Astrocyte (in vitro differentiated cells and primary cell): ENCODE data around the gene TMEM272. TPM values are rescaled to one million over a fixed set of nuclear protein-coding genes. Genes with fewer than 3 reads are reported as not detected.

Experiments used
- DNase-seq: peaks from one replicate; pipeline ENCODE4 v3.0.0-alpha.2; 2010; ENCODE audit warnings: low read depth
- FAIRE-seq: peaks from 2 replicates; lab custom pipeline; 2011; peaks lifted over from hg19 to GRCh38; lab: Jason Lieb, UNC
- H2AFZ ChIP-seq: 2 replicates; pipeline ENCODE4 v1.6.0; 2012; ENCODE audit warnings: low read depth, low read length, inconsistent platforms
- H3K27ac ChIP-seq: 2 replicates; pipeline ENCODE4 v1.5.1; 2011; ENCODE audit warnings: low read depth, low read length, inconsistent platforms
- H3K27me3 ChIP-seq: 2 replicates; pipeline ENCODE4 v1.6.0; 2011; ENCODE audit warnings: low read length, inconsistent platforms; ENCODE audit not compliant: insufficient read depth
- H3K36me3 ChIP-seq: 2 replicates; pipeline ENCODE4 v1.5.1; 2011; ENCODE audit warnings: low read length, inconsistent platforms; ENCODE audit not compliant: insufficient read depth
- H3K4me1 ChIP-seq: 2 replicates; pipeline ENCODE4 v1.5.1; 2011; ENCODE audit warnings: low read length, inconsistent platforms; ENCODE audit not compliant: insufficient read depth
- H3K4me2 ChIP-seq: 2 replicates; pipeline ENCODE4 v1.6.0; 2012; ENCODE audit warnings: low read length, inconsistent platforms
- H3K4me3 ChIP-seq: 2 replicates; pipeline ENCODE4 v1.5.1; 2011; ENCODE audit warnings: low read depth, mild to moderate bottlenecking, low read length, inconsistent platforms; ENCODE audit not compliant: insufficient read depth
- H3K79me2 ChIP-seq: 2 replicates; pipeline ENCODE4 v1.6.0; 2012; ENCODE audit warnings: mild to moderate bottlenecking, low read length, inconsistent platforms; ENCODE audit not compliant: insufficient read depth
- H3K9ac ChIP-seq: 2 replicates; pipeline ENCODE4 v1.6.0; 2012; ENCODE audit warnings: mild to moderate bottlenecking, low read length, inconsistent platforms
- H3K9me3 ChIP-seq: 2 replicates; pipeline ENCODE4 v1.5.1; 2012; ENCODE audit warnings: low read depth, mild to moderate bottlenecking, low read length, inconsistent platforms; ENCODE audit not compliant: insufficient read depth
- H4K20me1 ChIP-seq: 2 replicates; pipeline ENCODE4 v1.6.0; 2012; ENCODE audit warnings: low read length, inconsistent platforms; ENCODE audit not compliant: insufficient read depth
- H3K27ac Mint-ChIP-seq: one replicate; pipeline ENCODE4 v1.8.0; 2021; ENCODE audit warnings: mild to moderate bottlenecking, mixed read lengths; ENCODE audit not compliant: unreplicated experiment
- H3K27me3 Mint-ChIP-seq: one replicate; pipeline ENCODE4 v1.8.0; 2021; ENCODE audit warnings: low read depth, mixed read lengths; ENCODE audit not compliant: unreplicated experiment
- H3K36me3 Mint-ChIP-seq: one replicate; pipeline ENCODE4 v1.8.0; 2021; ENCODE audit warnings: low read depth, mixed read lengths; ENCODE audit not compliant: unreplicated experiment
- H3K4me1 Mint-ChIP-seq: one replicate; pipeline ENCODE4 v1.8.0; 2021; ENCODE audit warnings: low read depth, mixed read lengths; ENCODE audit not compliant: unreplicated experiment
- H3K4me3 Mint-ChIP-seq: one replicate; pipeline ENCODE4 v1.8.0; 2021; ENCODE audit warnings: mild to moderate bottlenecking, moderate library complexity, mixed read lengths; ENCODE audit not compliant: unreplicated experiment
- H3K9me3 Mint-ChIP-seq: one replicate; pipeline ENCODE4 v1.8.0; 2021; ENCODE audit warnings: mild to moderate bottlenecking, mixed read lengths; ENCODE audit not compliant: unreplicated experiment
- CTCF ChIP-seq: IDR thresholded peaks from 2 replicates; pipeline ENCODE4 v1.5.1; 2011; ENCODE audit warnings: low read depth, mild to moderate bottlenecking, inconsistent platforms, low read length, moderate library complexity; ENCODE audit not compliant: insufficient read depth
- EZH2 ChIP-seq: IDR thresholded peaks from 2 replicates; pipeline ENCODE4 v1.6.1; 2012; ENCODE audit warnings: mild to moderate bottlenecking, low read length, inconsistent platforms; ENCODE audit not compliant: insufficient read depth
- total RNA-seq: library from RNA; stranded (reverse); gene quantifications from 2 replicates; pipeline ENCODE4 v1.2.1, GENCODE V29; 2021

TMEM272 gene
- total RNA-seq, 1 donor from 2014 or later, result 0.05 TPM

GRCh38 chr13:51861723-51862300, 16.8 kb upstream of the TMEM272 start, which contains the start of gene CCDC70:
Gene CCDC70 (plus strand): TSS chr13:51861969. CDS start chr13:51865412, 3,443 bp downstream.
- no peaks in the 10 kb centered on the region for H3K79me2 ChIP-seq
- TF ChIP-seq EZH2 (no peak), CTCF (no peak)
- DNase-seq, result peak; percentile 59

GRCh38 chr13:51858433-51859247, 13.7 kb upstream of the TMEM272 start:
- no peaks in the 10 kb centered on the region for H3K36me3 Mint-ChIP-seq
- FAIRE-seq, result no peak

More at GRCh38 chr13:51861723-51862300, 16.8 kb upstream of the TMEM272 start, which contains the start of gene CCDC70:
- Mint-ChIP-seq H3K4me1 (peaks cover 6% of the 10 kb centered on the region), H3K4me3 (no peak within 1 kb of the TSS), H3K27ac (peak within 1 kb of the TSS; percentile 16), H3K9me3 (peaks cover 2% of the 10 kb centered on the region), H3K27me3 (no peaks in the 10 kb centered on the region), H3K36me3 (peaks cover 2% of the 10 kb centered on the region)
- Histone ChIP-seq H3K27ac (no peak within 1 kb of the TSS), H3K4me2 (no peak within 1 kb of the TSS), H3K4me3 (no peak within 1 kb of the TSS), H3K27me3 (no peaks in the 10 kb centered on the region), H3K9me3 (no peaks in the 10 kb centered on the region), H3K4me1 (no peaks in the 10 kb centered on the region), H2AFZ (peak within 1 kb of the TSS; percentile 29), H4K20me1 (no peaks in the 10 kb centered on the region), H3K36me3 (no peaks in the 10 kb centered on the region), H3K9ac (no peak within 1 kb of the TSS)
- peak; percentile 54 for FAIRE-seq

More at GRCh38 chr13:51858433-51859247, 13.7 kb upstream of the TMEM272 start:
- peaks cover 2% of the 10 kb centered on the region for H3K9me3 Mint-ChIP-seq
- Histone ChIP-seq H3K4me2 (no peak overlapping the region), H2AFZ (no peak overlapping the region), H3K9ac (no peak overlapping the region), H3K4me3 (no peak overlapping the region), H3K36me3 (no peaks in the 10 kb centered on the region), H3K27ac (no peak overlapping the region), H3K79me2 (no peaks in the 10 kb centered on the region), H3K4me1 (no peaks in the 10 kb centered on the region), H3K9me3 (no peaks in the 10 kb centered on the region), H4K20me1 (no peaks in the 10 kb centered on the region), H3K27me3 (no peaks in the 10 kb centered on the region)
- no peak overlapping the region for H3K4me3 Mint-ChIP-seq
- DNase-seq, result no peak
- no peak overlapping the region for H3K27ac Mint-ChIP-seq
- H3K4me1 Mint-ChIP-seq, result peaks cover 6% of the 10 kb centered on the region
- no peaks in the 10 kb centered on the region for H3K27me3 Mint-ChIP-seq
- TF ChIP-seq EZH2 (no peak), CTCF (no peak)
